Measurements from ENCODE around the gene F8.

F8 gene

DNA sequence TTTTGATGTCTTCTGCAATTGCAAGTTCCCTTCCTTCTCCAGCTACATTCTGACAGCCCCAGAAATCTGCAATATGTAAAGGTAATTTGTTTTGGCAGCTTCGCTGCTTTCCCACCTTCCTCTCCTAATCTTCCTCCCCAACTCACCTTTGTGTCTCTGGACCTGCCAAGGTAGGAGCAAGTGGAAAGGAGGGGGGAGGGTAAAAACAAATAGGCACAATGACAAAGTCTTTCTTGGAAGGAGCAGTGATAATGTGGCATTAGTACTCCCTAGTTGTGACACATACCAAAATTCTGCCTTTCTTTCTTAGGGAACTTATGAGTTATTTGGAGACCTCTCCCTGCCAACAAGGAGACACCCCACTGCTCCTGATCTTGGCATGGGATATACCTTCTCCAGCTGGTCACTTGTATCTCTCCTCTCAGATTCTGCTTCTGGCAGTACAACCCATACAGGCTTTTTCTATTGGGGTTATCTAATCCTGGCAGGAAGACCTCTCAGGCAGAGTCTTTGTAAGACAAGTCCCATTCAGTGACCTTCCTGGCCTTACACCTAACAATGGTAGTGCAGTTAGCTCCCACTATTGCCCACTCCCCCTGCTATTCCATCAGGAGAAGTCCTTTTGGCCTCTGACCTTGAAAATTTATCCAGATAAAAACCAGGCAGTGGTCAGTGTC lies 24.2 kb downstream of the F8 start:
- Histone ChIP-seq H4K20me1 (ENCODE audit: insufficient read depth, low read length, poor library complexity, severe bottlenecking) (no peaks in the 10 kb centered on the region), H3F3A (ENCODE audit: low read depth) (no peaks in the 10 kb centered on the region), H3K27me3 (ENCODE audit: insufficient read depth, low read length, poor library complexity, severe bottlenecking) (no peaks in the 10 kb centered on the region), H3K9me2 (replicated peaks; ENCODE audit: low read depth, low read length) (no peaks in the 10 kb centered on the region), H3K79me2 (ENCODE audit: insufficient read depth, low read length) (no peaks in the 10 kb centered on the region), H3K4me2 (ENCODE audit: low read depth, low read length, poor library complexity, severe bottlenecking) (no peak overlapping the region), H2AFZ (ENCODE audit: low read length) (no peak overlapping the region), H3K36me3 (ENCODE audit: insufficient read depth, low read length) (no peaks in the 10 kb centered on the region), H3K9ac (ENCODE audit: low read depth, low read length, poor library complexity, severe bottlenecking) (no peak overlapping the region), H3K4me3 (ENCODE audit: low read length, poor library complexity, severe bottlenecking) (no peak overlapping the region), H3K9me3 (ENCODE audit: insufficient read depth, low read depth, low read length) (no peaks in the 10 kb centered on the region), H3K4me1 (ENCODE audit: insufficient read depth, low read length, poor library complexity, severe bottlenecking) (no peaks in the 10 kb centered on the region)
- no peak for TF ChIP-seq CTCF (conservative IDR thresholded peaks at IDR 0.05; ENCODE audit: low read length)

DNA sequence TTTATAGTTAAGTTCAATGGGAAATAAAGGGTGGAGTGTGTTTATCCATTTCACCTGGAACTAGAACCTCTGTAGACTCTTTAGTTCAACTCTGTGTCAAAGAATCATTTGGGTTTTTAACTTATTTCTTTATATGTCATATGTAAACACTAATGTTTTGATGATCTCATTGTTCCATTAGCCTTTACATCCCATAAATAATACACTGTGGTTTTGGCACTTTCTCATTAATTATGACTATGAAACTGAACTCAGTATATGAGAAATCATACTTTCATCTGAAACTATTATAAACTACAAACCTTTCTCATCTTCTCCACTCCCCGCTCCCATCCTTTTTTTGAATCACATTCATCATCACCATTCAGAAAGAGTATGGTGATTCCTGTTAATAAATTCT lies 31.0 kb downstream of the F8 start:
- H3K4me1 ChIP-seq (ENCODE audit: insufficient read depth, low read length, poor library complexity, severe bottlenecking): no peaks in the 10 kb centered on the region
- H3K36me3 ChIP-seq (ENCODE audit: insufficient read depth, low read length): no peaks in the 10 kb centered on the region
- no peaks in the 10 kb centered on the region for H3K9me3 ChIP-seq (ENCODE audit: insufficient read depth, low read depth, low read length)
- no peaks in the 10 kb centered on the region for H3F3A ChIP-seq (ENCODE audit: low read depth)
- H2AFZ ChIP-seq (ENCODE audit: low read length): no peak overlapping the region
- H3K27me3 ChIP-seq (ENCODE audit: insufficient read depth, low read length, poor library complexity, severe bottlenecking): no peaks in the 10 kb centered on the region
- H4K20me1 ChIP-seq (ENCODE audit: insufficient read depth, low read length, poor library complexity, severe bottlenecking): no peaks in the 10 kb centered on the region
- no peaks in the 10 kb centered on the region for H3K9me2 ChIP-seq (replicated peaks; ENCODE audit: low read depth, low read length)
- TF ChIP-seq CTCF (conservative IDR thresholded peaks at IDR 0.05; ENCODE audit: low read length) (no peak), EZH2phosphoT487 (IDR thresholded peaks at IDR 0.05; ENCODE audit: borderline replicate concordance) (no peak)
- H3K4me3 ChIP-seq (ENCODE audit: low read length, poor library complexity, severe bottlenecking): no peak overlapping the region
- H3K9ac ChIP-seq (ENCODE audit: low read depth, low read length, poor library complexity, severe bottlenecking): no peak overlapping the region
- H3K4me2 ChIP-seq (ENCODE audit: low read depth, low read length, poor library complexity, severe bottlenecking): no peak overlapping the region
- no peaks in the 10 kb centered on the region for H3K79me2 ChIP-seq (ENCODE audit: insufficient read depth, low read length)

DNA sequence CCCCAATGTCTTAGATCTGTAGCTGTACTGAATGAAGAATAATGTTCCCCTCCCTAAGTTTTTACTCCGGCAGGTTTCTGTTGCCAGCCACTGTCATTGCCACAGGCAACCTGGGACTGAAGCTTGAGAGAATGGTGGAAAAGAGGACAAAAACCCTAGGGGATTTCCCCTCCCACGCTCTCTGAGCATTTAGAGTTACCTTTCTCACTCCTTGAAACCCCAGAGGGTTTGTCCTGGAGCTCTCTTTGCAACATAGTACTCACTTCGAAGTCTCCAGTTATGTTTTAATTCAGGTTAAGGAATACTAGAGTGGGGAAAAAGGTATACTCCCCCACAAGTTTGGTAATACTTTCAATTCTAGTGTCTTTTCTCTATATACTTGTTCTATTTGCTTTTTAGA lies 31.5 kb downstream of the F8 start:
- Histone ChIP-seq H3K79me2 (ENCODE audit: insufficient read depth, low read length) (no peaks in the 10 kb centered on the region), H3K4me3 (ENCODE audit: low read length, poor library complexity, severe bottlenecking) (no peak overlapping the region), H3K9me3 (ENCODE audit: insufficient read depth, low read depth, low read length) (no peaks in the 10 kb centered on the region), H3K27me3 (ENCODE audit: insufficient read depth, low read length, poor library complexity, severe bottlenecking) (no peaks in the 10 kb centered on the region), H3K9me2 (replicated peaks; ENCODE audit: low read depth, low read length) (no peaks in the 10 kb centered on the region), H4K20me1 (ENCODE audit: insufficient read depth, low read length, poor library complexity, severe bottlenecking) (no peaks in the 10 kb centered on the region), H2AFZ (ENCODE audit: low read length) (no peak overlapping the region), H3F3A (ENCODE audit: low read depth) (no peaks in the 10 kb centered on the region), H3K9ac (ENCODE audit: low read depth, low read length, poor library complexity, severe bottlenecking) (no peak overlapping the region), H3K36me3 (ENCODE audit: insufficient read depth, low read length) (no peaks in the 10 kb centered on the region), H3K4me2 (ENCODE audit: low read depth, low read length, poor library complexity, severe bottlenecking) (no peak overlapping the region), H3K4me1 (ENCODE audit: insufficient read depth, low read length, poor library complexity, severe bottlenecking) (no peaks in the 10 kb centered on the region)
- TF ChIP-seq EZH2phosphoT487 (IDR thresholded peaks at IDR 0.05; ENCODE audit: borderline replicate concordance) (no peak), CTCF (conservative IDR thresholded peaks at IDR 0.05; ENCODE audit: low read length) (no peak)
